Brain microvascular endothelial cell (primary cell): ENCODE data around the gene CCDC50.
A peak's percentile ranks its signal among the peaks of the same experiment; 100 is the strongest.

Experiments used
- DNase-seq: peaks from one replicate; pipeline ENCODE4 v3.0.0-alpha.2; 2020
- H3K27ac ChIP-seq: fragments of 250-450 bp; sonication (Bioruptor Pico); 2 replicates; pipeline ENCODE4 v1.5.1; 2020; ENCODE audit warnings: mild to moderate bottlenecking, moderate library complexity
- H3K27me3 ChIP-seq: fragments of 250-450 bp; sonication (Bioruptor Pico); replicated peaks from 2 replicates; pipeline ENCODE4 v1.5.1; 2020; ENCODE audit warnings: mild to moderate bottlenecking
- H3K36me3 ChIP-seq: fragments of 250-450 bp; sonication (Bioruptor Pico); replicated peaks from 2 replicates; pipeline ENCODE4 v1.5.1; 2020; ENCODE audit warnings: mild to moderate bottlenecking
- H3K4me3 ChIP-seq: 2 replicates; pipeline ENCODE4 v1.5.1; 2011; ENCODE audit warnings: low read depth, mild to moderate bottlenecking, control low read depth, low read length, moderate library complexity
- in situ Hi-C: cut with HindIII; loops from 2 replicates; pipeline ENCODE4 v1.10.0; 2017; ENCODE audit warnings: low sequenced_read_pairs, low pct_ligation_motif_present
- TF ChIP-seq, protein P1 (sequence below): IDR thresholded peaks from 2 replicates; pipeline ENCODE4 v1.5.1; 2011; ENCODE audit warnings: low read depth, mild to moderate bottlenecking, moderate library complexity, low read length, control low read depth, inconsistent platforms; ENCODE audit errors: missing control alignments

Gene CCDC50

GRCh38 chr3:191328962-191329653 is at the start of gene CCDC50:
CCDC50 (plus strand) TSS chr3:191329394; CDS start chr3:191329675, 281 bp downstream.
- in situ Hi-C loops, result no loop called here
- peak; percentile 81 for DNase-seq
- TF ChIP-seq, protein P1, sequence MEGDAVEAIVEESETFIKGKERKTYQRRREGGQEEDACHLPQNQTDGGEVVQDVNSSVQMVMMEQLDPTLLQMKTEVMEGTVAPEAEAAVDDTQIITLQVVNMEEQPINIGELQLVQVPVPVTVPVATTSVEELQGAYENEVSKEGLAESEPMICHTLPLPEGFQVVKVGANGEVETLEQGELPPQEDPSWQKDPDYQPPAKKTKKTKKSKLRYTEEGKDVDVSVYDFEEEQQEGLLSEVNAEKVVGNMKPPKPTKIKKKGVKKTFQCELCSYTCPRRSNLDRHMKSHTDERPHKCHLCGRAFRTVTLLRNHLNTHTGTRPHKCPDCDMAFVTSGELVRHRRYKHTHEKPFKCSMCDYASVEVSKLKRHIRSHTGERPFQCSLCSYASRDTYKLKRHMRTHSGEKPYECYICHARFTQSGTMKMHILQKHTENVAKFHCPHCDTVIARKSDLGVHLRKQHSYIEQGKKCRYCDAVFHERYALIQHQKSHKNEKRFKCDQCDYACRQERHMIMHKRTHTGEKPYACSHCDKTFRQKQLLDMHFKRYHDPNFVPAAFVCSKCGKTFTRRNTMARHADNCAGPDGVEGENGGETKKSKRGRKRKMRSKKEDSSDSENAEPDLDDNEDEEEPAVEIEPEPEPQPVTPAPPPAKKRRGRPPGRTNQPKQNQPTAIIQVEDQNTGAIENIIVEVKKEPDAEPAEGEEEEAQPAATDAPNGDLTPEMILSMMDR, result no peak
- Histone ChIP-seq H3K27me3 (no peaks in the 10 kb centered on the region), H3K27ac (peak within 1 kb of the TSS; percentile 84), H3K4me3 (peak within 1 kb of the TSS; percentile 84), H3K36me3 (no peaks in the 10 kb centered on the region)

DNA sequence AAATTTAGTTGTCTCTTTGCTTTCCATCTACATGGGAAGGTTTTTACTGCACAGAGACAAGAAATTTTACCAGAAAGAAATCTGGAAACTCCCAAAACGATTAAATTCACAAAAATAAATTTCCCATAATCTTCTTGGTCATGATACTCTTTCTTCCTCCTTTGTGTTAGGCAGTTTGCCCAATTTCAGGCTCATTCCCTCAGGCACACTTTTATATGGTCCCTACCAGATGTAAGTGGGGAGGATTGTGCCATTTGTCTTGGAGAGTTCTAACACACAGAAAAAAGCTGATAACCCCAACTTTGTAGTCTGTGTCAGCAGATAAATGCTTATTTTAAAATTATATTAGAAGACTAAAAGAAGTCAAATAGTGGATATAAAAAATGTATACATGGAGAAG is 49.1 kb upstream of the CCDC50 start:
- no peak overlapping the region for H3K4me3 ChIP-seq
- H3K36me3 ChIP-seq, result no peaks in the 10 kb centered on the region
- H3K27me3 ChIP-seq, result no peaks in the 10 kb centered on the region
- in situ Hi-C loops, result loop anchor here (25.0 kb wide), 1 partner anchor 257 kb away; no protein-coding TSS in a partner anchor
- TF ChIP-seq, protein P1, result no peak
- no peak overlapping the region for H3K27ac ChIP-seq
- no peak for DNase-seq

- TF ChIP-seq, protein P1, result no peak
- H3K27me3 ChIP-seq, result no peaks in the 10 kb centered on the region
- H3K4me3 ChIP-seq, result no peak overlapping the region
- no peak for DNase-seq
- in situ Hi-C loops, result loop anchor here (25.0 kb wide), 1 partner anchor 256 kb away; no protein-coding TSS in a partner anchor
- H3K27ac ChIP-seq, result no peak overlapping the region
- H3K36me3 ChIP-seq, result no peaks in the 10 kb centered on the region
These were observed 48.3 kb upstream of the CCDC50 start for GRCh38 chr3:191280882-191281281.

DNA sequence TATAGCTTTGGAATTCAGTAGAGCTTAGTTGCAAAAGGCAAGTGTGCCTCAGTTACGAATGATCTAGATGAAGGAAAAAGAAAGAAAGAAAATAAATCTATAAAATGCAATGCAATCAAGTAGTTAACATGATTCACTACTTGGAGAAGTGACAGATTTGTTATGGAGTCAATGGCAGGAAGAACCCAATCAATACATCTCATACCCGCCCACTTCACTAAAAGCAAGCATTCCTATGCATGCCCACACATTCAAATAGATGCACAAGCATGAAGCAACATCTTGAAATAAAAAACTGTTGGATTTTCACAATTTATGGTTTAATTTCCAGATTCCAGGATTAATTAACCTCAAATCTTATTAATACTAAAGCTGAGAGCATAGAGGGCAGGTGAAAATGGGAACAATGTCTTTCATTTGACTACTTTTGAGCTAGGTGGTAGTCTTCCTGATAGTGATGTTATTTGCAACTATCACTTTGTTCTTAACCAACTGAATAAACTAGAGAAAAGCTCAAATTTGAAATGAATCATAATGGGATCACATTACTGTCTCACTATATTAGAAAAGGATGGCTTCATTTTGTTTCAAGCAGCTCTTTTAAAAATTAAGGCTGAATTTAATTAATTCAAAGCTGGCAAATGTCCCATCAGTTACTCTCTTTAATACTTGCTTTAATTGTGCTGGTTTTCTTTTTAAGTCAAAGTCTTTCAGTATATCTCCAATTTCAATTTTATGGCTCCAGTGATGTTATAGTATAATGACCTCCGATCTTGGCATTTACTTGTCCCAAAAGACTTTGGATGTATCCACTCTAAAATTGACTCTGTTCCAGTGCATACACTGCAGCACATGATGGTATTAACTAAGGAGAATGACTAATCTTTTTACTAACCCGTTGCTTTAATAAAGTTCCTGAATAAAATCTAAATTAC is 46.7 kb upstream of the CCDC50 start:
- DNase-seq, result no peak
- no peaks in the 10 kb centered on the region for H3K36me3 ChIP-seq
- H3K4me3 ChIP-seq, result no peak overlapping the region
- TF ChIP-seq, protein P1, result no peak
- in situ Hi-C loops, result loop anchor here (25.0 kb wide), 1 partner anchor 255 kb away; no protein-coding TSS in a partner anchor
- H3K27me3 ChIP-seq, result no peaks in the 10 kb centered on the region
- no peak overlapping the region for H3K27ac ChIP-seq

GRCh38 chr3:191283400-191283799 is 45.8 kb upstream of the CCDC50 start:
- no peaks in the 10 kb centered on the region for H3K27me3 ChIP-seq
- in situ Hi-C loops, result loop anchor here (25.0 kb wide), 1 partner anchor 254 kb away; no protein-coding TSS in a partner anchor
- H3K36me3 ChIP-seq, result no peaks in the 10 kb centered on the region
- TF ChIP-seq, protein P1, result no peak
- H3K4me3 ChIP-seq, result no peak overlapping the region
- H3K27ac ChIP-seq, result no peak overlapping the region
- no peak for DNase-seq
